SK-N-SH treated with all-trans-retinoic acid at 6 μM for 48 hours (cell line): ENCODE data around the gene OR2G3.

Experiments used
- BACH2 ChIP-seq: fragments of 250-450 bp; sonication (Bioruptor Pico); IDR thresholded peaks from 2 replicates; pipeline ENCODE4 v1.9.0; 2021; ENCODE audit warnings: mild to moderate bottlenecking, borderline replicate concordance
- CREB5 ChIP-seq: fragments of 250-450 bp; sonication (Bioruptor Pico); IDR thresholded peaks from 2 replicates; pipeline ENCODE4 v1.5.1; 2020; ENCODE audit warnings: low read depth, mild to moderate bottlenecking, moderate library complexity
- ESRRG ChIP-seq: fragments of 250-450 bp; sonication (Bioruptor Pico); IDR thresholded peaks from 2 replicates; pipeline ENCODE4 v1.6.1; 2021; ENCODE audit warnings: mild to moderate bottlenecking
- ISL1 ChIP-seq: fragments of 250-450 bp; sonication (Bioruptor Pico); IDR thresholded peaks from 2 replicates; pipeline ENCODE4 v2.1.2; 2022; ENCODE audit warnings: mild to moderate bottlenecking, moderate library complexity
- OSR1 ChIP-seq: fragments of 250-450 bp; sonication (Bioruptor Pico); IDR thresholded peaks from 2 replicates; pipeline ENCODE4 v1.8.0; 2022; ENCODE audit warnings: moderate library complexity, mild to moderate bottlenecking, inconsistent platforms
- PATZ1 ChIP-seq: fragments of 250-450 bp; sonication (Bioruptor Pico); IDR thresholded peaks from 2 replicates; pipeline ENCODE4 v1.8.0; 2020; ENCODE audit warnings: mild to moderate bottlenecking, moderate library complexity, borderline replicate concordance
- RARB ChIP-seq: fragments of 250-450 bp; sonication (Bioruptor Pico); IDR thresholded peaks from 2 replicates; pipeline ENCODE4 v1.8.0; 2021; ENCODE audit warnings: mild to moderate bottlenecking, moderate library complexity
- TCF4 ChIP-seq: fragments of 250-450 bp; sonication (Bioruptor Pico); IDR thresholded peaks from 2 replicates; pipeline ENCODE4 v1.8.0; 2021; ENCODE audit warnings: mild to moderate bottlenecking, moderate library complexity, borderline replicate concordance
- ZFP3 ChIP-seq: fragments of 250-450 bp; sonication (Bioruptor Pico); IDR thresholded peaks from 2 replicates; pipeline ENCODE4 v1.5.0; 2020; ENCODE audit warnings: mild to moderate bottlenecking, moderate library complexity
- ZFP30 ChIP-seq: fragments of 450-650 bp; formaldehyde crosslinking; IDR thresholded peaks from 2 replicates; pipeline ENCODE4 v1.5.0; 2022; ENCODE audit warnings: mild to moderate bottlenecking, moderate library complexity
- ZNF565 ChIP-seq: fragments of 450-650 bp; formaldehyde crosslinking; conservative IDR thresholded peaks from 2 replicates; pipeline ENCODE4 v1.5.0; 2020; ENCODE audit warnings: low read depth, mild to moderate bottlenecking, moderate library complexity
- ZNF8 ChIP-seq: fragments of 450-650 bp; formaldehyde crosslinking; IDR thresholded peaks from 2 replicates; pipeline ENCODE4 v1.5.0; 2020; ENCODE audit warnings: mild to moderate bottlenecking, moderate library complexity

- TF ChIP-seq RARB (CRISPR knock-in tag) (no peak), OSR1 (CRISPR knock-in tag) (no peak), CREB5 (CRISPR knock-in tag) (no peak), ZNF565 (CRISPR knock-in tag) (no peak), ZNF8 (no peak), BACH2 (no peak), ISL1 (no peak), ZFP30 (no peak), PATZ1 (CRISPR knock-in tag) (no peak), ESRRG (CRISPR knock-in tag) (no peak), TCF4 (CRISPR knock-in tag) (no peak), ZFP3 (CRISPR knock-in tag) (no peak)
Observed at GRCh38 chr1:247557926-247558674, 47.3 kb upstream of the OR2G3 start.
